Measurements from ENCODE around the gene MYH9. TPM values are rescaled to one million over a fixed set of nuclear protein-coding genes. Genes with fewer than 3 reads are reported as not detected.

MYH9 gene
- total and polyA plus RNA-seq, 2 experiments from 2014 or later: 58.4 to 233 TPM

DNA sequence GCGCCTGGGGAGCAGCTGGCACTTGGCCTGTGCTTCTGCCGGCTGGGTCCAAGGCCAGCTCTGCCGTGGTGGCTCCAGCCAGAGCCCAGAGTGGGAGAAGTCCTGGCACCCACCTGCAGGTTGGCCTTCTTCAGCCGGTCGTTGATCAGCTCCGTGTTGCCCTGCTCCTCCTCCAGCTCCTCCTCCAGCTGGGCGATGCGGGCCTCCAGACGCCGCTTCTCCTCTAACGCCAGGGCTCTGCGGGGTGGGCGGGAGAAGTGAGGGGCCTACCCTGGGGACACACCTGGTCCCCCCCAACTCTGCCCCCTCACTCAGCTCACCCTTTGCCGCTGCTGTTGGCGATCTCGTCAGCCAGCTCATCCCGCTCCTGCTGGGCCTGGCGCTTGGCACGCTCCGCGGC, 102.2 kb downstream of the MYH9 start:
- Mint-ChIP-seq H3K36me3 (ENCODE audit: low read depth) (peaks cover 92% of the 10 kb centered on the region), H3K4me1 (peaks cover 7% of the 10 kb centered on the region), H3K27ac (no peak overlapping the region), H3K9me3 (peaks cover 12% of the 10 kb centered on the region), H3K27me3 (ENCODE audit: insufficient read depth, low read depth, poor library complexity) (peaks cover 12% of the 10 kb centered on the region), H3K4me3 (no peak overlapping the region)
- Histone ChIP-seq H3F3A (replicated peaks; ENCODE audit: low read depth) (peaks cover 11% of the 10 kb centered on the region; the same call in 1 of the 2 replicates), H3K9me2 (ENCODE audit: insufficient read depth) (0 out of 2 replicates have a peak, but pooled peaks cover 4% of the 10 kb centered on the region), H3K27ac (ENCODE audit: low read depth) (no peak overlapping the region), H3K4me2 (no peak overlapping the region), H3K79me2 (replicated peaks; ENCODE audit: insufficient read depth) (no peaks in the 10 kb centered on the region), H3K4me1 (ENCODE audit: insufficient read depth) (no peaks in the 10 kb centered on the region), H2AFZ (no peak overlapping the region), H3K27me3 (ENCODE audit: insufficient read depth) (no peaks in the 10 kb centered on the region), H3K4me3 (no peak overlapping the region), H3K36me3 (ENCODE audit: insufficient read depth) (peaks cover 64% of the 10 kb centered on the region), H4K20me1 (replicated peaks; ENCODE audit: insufficient read depth) (no peaks in the 10 kb centered on the region; the same call in none of the 2 replicates)
- TF ChIP-seq CREB1 (CRISPR knock-in tag; IDR thresholded peaks at IDR 0.05; ENCODE audit: low read depth) (no peak), EZH2 (IDR thresholded peaks at IDR 0.05; ENCODE audit: low read depth, unreplicated experiment) (no peak), POLR2AphosphoS5 (IDR thresholded peaks at IDR 0.05; ENCODE audit: low read depth) (no peak), JUNB (IDR thresholded peaks at IDR 0.05; ENCODE audit: unreplicated experiment) (no peak)
- TF ChIP-seq, protein P1, sequence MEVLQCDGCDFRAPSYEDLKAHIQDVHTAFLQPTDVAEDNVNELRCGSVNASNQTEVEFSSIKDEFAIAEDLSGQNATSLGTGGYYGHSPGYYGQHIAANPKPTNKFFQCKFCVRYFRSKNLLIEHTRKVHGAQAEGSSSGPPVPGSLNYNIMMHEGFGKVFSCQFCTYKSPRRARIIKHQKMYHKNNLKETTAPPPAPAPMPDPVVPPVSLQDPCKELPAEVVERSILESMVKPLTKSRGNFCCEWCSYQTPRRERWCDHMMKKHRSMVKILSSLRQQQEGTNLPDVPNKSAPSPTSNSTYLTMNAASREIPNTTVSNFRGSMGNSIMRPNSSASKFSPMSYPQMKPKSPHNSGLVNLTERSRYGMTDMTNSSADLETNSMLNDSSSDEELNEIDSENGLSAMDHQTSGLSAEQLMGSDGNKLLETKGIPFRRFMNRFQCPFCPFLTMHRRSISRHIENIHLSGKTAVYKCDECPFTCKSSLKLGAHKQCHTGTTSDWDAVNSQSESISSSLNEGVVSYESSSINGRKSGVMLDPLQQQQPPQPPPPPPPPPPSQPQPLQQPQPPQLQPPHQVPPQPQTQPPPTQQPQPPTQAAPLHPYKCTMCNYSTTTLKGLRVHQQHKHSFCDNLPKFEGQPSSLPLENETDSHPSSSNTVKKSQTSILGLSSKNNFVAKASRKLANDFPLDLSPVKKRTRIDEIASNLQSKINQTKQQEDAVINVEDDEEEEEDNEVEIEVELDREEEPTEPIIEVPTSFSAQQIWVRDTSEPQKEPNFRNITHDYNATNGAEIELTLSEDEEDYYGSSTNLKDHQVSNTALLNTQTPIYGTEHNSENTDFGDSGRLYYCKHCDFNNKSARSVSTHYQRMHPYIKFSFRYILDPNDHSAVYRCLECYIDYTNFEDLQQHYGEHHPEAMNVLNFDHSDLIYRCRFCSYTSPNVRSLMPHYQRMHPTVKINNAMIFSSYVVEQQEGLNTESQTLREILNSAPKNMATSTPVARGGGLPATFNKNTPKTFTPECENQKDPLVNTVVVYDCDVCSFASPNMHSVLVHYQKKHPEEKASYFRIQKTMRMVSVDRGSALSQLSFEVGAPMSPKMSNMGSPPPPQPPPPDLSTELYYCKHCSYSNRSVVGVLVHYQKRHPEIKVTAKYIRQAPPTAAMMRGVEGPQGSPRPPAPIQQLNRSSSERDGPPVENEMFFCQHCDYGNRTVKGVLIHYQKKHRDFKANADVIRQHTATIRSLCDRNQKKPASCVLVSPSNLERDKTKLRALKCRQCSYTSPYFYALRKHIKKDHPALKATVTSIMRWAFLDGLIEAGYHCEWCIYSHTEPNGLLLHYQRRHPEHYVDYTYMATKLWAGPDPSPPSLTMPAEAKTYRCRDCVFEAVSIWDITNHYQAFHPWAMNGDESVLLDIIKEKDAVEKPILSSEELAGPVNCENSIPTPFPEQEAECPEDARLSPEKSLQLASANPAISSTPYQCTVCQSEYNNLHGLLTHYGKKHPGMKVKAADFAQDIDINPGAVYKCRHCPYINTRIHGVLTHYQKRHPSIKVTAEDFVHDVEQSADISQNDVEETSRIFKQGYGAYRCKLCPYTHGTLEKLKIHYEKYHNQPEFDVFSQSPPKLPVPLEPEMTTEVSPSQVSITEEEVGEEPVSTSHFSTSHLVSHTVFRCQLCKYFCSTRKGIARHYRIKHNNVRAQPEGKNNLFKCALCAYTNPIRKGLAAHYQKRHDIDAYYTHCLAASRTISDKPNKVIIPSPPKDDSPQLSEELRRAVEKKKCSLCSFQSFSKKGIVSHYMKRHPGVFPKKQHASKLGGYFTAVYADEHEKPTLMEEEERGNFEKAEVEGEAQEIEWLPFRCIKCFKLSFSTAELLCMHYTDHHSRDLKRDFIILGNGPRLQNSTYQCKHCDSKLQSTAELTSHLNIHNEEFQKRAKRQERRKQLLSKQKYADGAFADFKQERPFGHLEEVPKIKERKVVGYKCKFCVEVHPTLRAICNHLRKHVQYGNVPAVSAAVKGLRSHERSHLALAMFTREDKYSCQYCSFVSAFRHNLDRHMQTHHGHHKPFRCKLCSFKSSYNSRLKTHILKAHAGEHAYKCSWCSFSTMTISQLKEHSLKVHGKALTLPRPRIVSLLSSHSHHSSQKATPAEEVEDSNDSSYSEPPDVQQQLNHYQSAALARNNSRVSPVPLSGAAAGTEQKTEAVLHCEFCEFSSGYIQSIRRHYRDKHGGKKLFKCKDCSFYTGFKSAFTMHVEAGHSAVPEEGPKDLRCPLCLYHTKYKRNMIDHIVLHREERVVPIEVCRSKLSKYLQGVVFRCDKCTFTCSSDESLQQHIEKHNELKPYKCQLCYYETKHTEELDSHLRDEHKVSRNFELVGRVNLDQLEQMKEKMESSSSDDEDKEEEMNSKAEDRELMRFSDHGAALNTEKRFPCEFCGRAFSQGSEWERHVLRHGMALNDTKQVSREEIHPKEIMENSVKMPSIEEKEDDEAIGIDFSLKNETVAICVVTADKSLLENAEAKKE (CRISPR knock-in tag; IDR thresholded peaks at IDR 0.05): no peak
- TF ChIP-seq, protein P2, sequence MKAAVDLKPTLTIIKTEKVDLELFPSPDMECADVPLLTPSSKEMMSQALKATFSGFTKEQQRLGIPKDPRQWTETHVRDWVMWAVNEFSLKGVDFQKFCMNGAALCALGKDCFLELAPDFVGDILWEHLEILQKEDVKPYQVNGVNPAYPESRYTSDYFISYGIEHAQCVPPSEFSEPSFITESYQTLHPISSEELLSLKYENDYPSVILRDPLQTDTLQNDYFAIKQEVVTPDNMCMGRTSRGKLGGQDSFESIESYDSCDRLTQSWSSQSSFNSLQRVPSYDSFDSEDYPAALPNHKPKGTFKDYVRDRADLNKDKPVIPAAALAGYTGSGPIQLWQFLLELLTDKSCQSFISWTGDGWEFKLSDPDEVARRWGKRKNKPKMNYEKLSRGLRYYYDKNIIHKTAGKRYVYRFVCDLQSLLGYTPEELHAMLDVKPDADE (IDR thresholded peaks at IDR 0.05): no peak
- no peak for DNase-seq (ENCODE audit: low spot score)
- ATAC-seq: no peak
